Panc1 (cell line): ENCODE results near the gene ATP6V1C2. TPM values are rescaled to one million over a fixed set of nuclear protein-coding genes. Genes with fewer than 3 reads are reported as not detected.
"Not testable (repeated sequence)": the region's sequence is repeated elsewhere in the genome, so short reads cannot be mapped to it uniquely, and the experiment has no call there.

Experiments used
- ATAC-seq: fragments of 200-7000 bp; cut with Tn5 transposase; 2 replicates; pipeline ENCODE4 v1.9.1; 2020; ENCODE audit warnings: mild to moderate bottlenecking, moderate library complexity
- BruUV-seq: library from RNA; stranded (reverse); fragments of 400-500 nt; replicated peaks from 2 replicates; lab custom pipeline; 2021; lab: Mats Ljungman, UMichigan
- CTCF ChIA-PET: fragments of 300-600 bp; sonication (Branson Sonifier 250); formaldehyde crosslinking; loops from one replicate; lab custom pipeline; 2022; ENCODE audit warnings: antibody characterized with exemption; lab: Charles Lee
- POLR2A ChIA-PET: fragments of 300-600 bp; sonication (Branson Sonifier 250); formaldehyde crosslinking; loops from one replicate; lab custom pipeline; 2022; ENCODE audit warnings: antibody characterized with exemption; lab: Charles Lee
- DNase-seq: peaks from one replicate; pipeline ENCODE4 v3.0.0-alpha.2; 2010; ENCODE audit warnings: low read depth, low spot score
- H3K27ac ChIP-seq: 2 replicates; pipeline ENCODE4 v1.5.1; 2011; ENCODE audit warnings: mild to moderate bottlenecking, low read length, inconsistent platforms
- H3K27me3 ChIP-seq: fragments of 200-500 bp; sonication (Bioruptor generic); 2 replicates; pipeline ENCODE4 v1.6.0; 2014; ENCODE audit warnings: low read length, inconsistent platforms; ENCODE audit not compliant: control insufficient read depth, insufficient read depth
- H3K36me3 ChIP-seq: fragments of 200-500 bp; sonication (Bioruptor generic); 2 replicates; pipeline ENCODE4 v1.5.1; 2014; ENCODE audit warnings: inconsistent platforms, mild to moderate bottlenecking, low read length, moderate library complexity; ENCODE audit not compliant: control insufficient read depth, insufficient read depth
- H3K4me1 ChIP-seq: 2 replicates; pipeline ENCODE4 v1.5.1; 2011; ENCODE audit warnings: inconsistent platforms, mild to moderate bottlenecking, low read length, moderate library complexity; ENCODE audit not compliant: control insufficient read depth, insufficient read depth
- H3K4me3 ChIP-seq, 2 experiments: 2 replicates each; pipeline ENCODE4 v1.5.1; 2011 to 2012; ENCODE audit warnings: low read depth in 2 of 2, low read length in 2 of 2, mild to moderate bottlenecking in 2 of 2, inconsistent platforms in 1 of 2, moderate library complexity in 1 of 2
- H3K9me3 ChIP-seq: fragments of 200-500 bp; sonication (Bioruptor generic); 2 replicates; pipeline ENCODE4 v1.5.1; 2014; ENCODE audit warnings: low read depth, mild to moderate bottlenecking, inconsistent platforms, low read length, moderate library complexity; ENCODE audit not compliant: control insufficient read depth, insufficient read depth
- CTCF ChIP-seq: fragments of 450-650 bp; IDR thresholded peaks from 2 replicates; pipeline ENCODE4 v1.5.1; 2017; ENCODE audit warnings: mild to moderate bottlenecking
- POLR2AphosphoS5 ChIP-seq: IDR thresholded peaks from 2 replicates; pipeline ENCODE4 v1.6.1; 2012; ENCODE audit warnings: mild to moderate bottlenecking, low read depth, low read length, moderate library complexity
- REST ChIP-seq, 2 experiments: IDR thresholded peaks; 2 replicates each; pipeline ENCODE4 v1.6.1; 2011 to 2012; ENCODE audit warnings: low read depth in 2 of 2, control low read depth in 1 of 2, low read length in 1 of 2, mild to moderate bottlenecking in 1 of 2, moderate library complexity in 1 of 2; ENCODE audit not compliant: insufficient read depth in 1 of 2
- SIN3A ChIP-seq: IDR thresholded peaks from 2 replicates; pipeline ENCODE4 v1.6.1; 2012; ENCODE audit warnings: low read depth, mild to moderate bottlenecking, low read length, moderate library complexity, borderline replicate concordance; ENCODE audit not compliant: insufficient read depth
- TCF7L2 ChIP-seq: IDR thresholded peaks from 2 replicates; pipeline ENCODE4 v1.6.1; 2011; ENCODE audit warnings: mild to moderate bottlenecking, low read depth, low read length, inconsistent platforms
- in situ Hi-C: cut with HindIII; loops from 2 replicates; pipeline ENCODE4 v1.10.0; 2016; ENCODE audit warnings: low sequenced_read_pairs, low pct_unique_long_range_greater_than_20kb
- intact Hi-C: fragments of 100-400 bp; cut with micrococcal nuclease; formaldehyde crosslinking; loops from one replicate; pipeline ENCODE4 v1.10.0; 2022; ENCODE audit not compliant: unreplicated experiment
- total RNA-seq: library from RNA; stranded (reverse); gene quantifications from one replicate; pipeline ENCODE4 v1.2.1, GENCODE V29; 2021; ENCODE audit not compliant: unreplicated experiment

The ATP6V1C2 gene
- total RNA-seq, 1 experiment from 2014 or later = 0.54 TPM

GRCh38 chr2:10780491-10780820 lies 59.0 kb downstream of the ATP6V1C2 start:
- DNase-seq (no peak), ATAC-seq (no peak)
- Histone ChIP-seq H3K4me1 (peaks cover 5% of the 10 kb centered on the region; the same call in 1 of the 2 replicates), H3K9me3 (no peaks in the 10 kb centered on the region), H3K4me3 (no peak overlapping the region), H3K36me3 (peaks cover 28% of the 10 kb centered on the region), H3K27ac (no peak overlapping the region), H3K27me3 (no peaks in the 10 kb centered on the region)
- intact Hi-C loops (no loop called here), in situ Hi-C loops (no loop called here)
- CTCF ChIA-PET = no interaction called here
- POLR2A ChIA-PET = no interaction called here
- TF ChIP-seq REST (IDR thresholded peaks at IDR 0.05; ENCODE audit: insufficient read depth in 1 of 2, low read depth in 2 of 2, low read length in 1 of 2) = no peak
- TF ChIP-seq POLR2AphosphoS5 = no peak
- no peak for TF ChIP-seq SIN3A
- no peak for TF ChIP-seq TCF7L2
- no peak for TF ChIP-seq CTCF
- no TSS peak for BruUV-seq

GRCh38 chr2:10780821-10781220 lies 59.4 kb downstream of the ATP6V1C2 start:
- intact Hi-C loops, in situ Hi-C loops, BruUV-seq, POLR2A ChIA-PET, H3K4me1 ChIP-seq, H3K27ac ChIP-seq, ATAC-seq, H3K27me3 ChIP-seq, H3K4me3 ChIP-seq, DNase-seq, CTCF ChIA-PET, H3K9me3 ChIP-seq: not testable (repeated sequence)
- peaks cover 28% of the 10 kb centered on the region for H3K36me3 ChIP-seq

GRCh38 chr2:10781746-10782145 lies 60.3 kb downstream of the ATP6V1C2 start:
- Histone ChIP-seq H3K4me3 (no peak overlapping the region), H3K4me1 (peaks cover 5% of the 10 kb centered on the region; the same call in 1 of the 2 replicates), H3K27me3 (no peaks in the 10 kb centered on the region), H3K27ac (no peak overlapping the region), H3K36me3 (peaks cover 30% of the 10 kb centered on the region), H3K9me3 (no peaks in the 10 kb centered on the region)
- CTCF ChIA-PET = interaction anchor here (0.7 kb wide), 1 partner anchor 896 kb away, joined by 4 read pairs; no protein-coding TSS in a partner anchor
- no TSS peak for BruUV-seq
- ATAC-seq (no peak), DNase-seq (no peak)
- POLR2A ChIA-PET = interaction anchor here (0.6 kb wide), 1 partner anchor 400 kb away, joined by 3 read pairs; no protein-coding TSS in a partner anchor
- intact Hi-C loops (no loop called here), in situ Hi-C loops (no loop called here)
- TF ChIP-seq SIN3A (no peak), POLR2AphosphoS5 (no peak), REST (IDR thresholded peaks at IDR 0.05; ENCODE audit: insufficient read depth in 1 of 2, low read depth in 2 of 2, low read length in 1 of 2) (no peak), TCF7L2 (no peak), CTCF (no peak)
